Liver (tissue), 3 donors: ENCODE measurements around the gene COL1A2.

Experiments
- NR2F2 ChIP-seq: IDR thresholded peaks from 2 replicates; pipeline ENCODE4 v1.6.1; 2016; ENCODE audit warnings: antibody characterized with exemption
- TF ChIP-seq, protein P1 (sequence below): IDR thresholded peaks from 2 replicates; pipeline ENCODE4 v1.6.1; 2016; ENCODE audit warnings: antibody characterized with exemption
- TF ChIP-seq, protein P2 (sequence below): fragments of 150-350 bp; IDR thresholded peaks from 2 replicates; pipeline ENCODE4 v1.5.1; 2017; ENCODE audit warnings: improper control_type of control experiment, low read depth, low read length; ENCODE audit not compliant: missing input control
- donor health status: healthy.
- donor health status: healthy.

DNA sequence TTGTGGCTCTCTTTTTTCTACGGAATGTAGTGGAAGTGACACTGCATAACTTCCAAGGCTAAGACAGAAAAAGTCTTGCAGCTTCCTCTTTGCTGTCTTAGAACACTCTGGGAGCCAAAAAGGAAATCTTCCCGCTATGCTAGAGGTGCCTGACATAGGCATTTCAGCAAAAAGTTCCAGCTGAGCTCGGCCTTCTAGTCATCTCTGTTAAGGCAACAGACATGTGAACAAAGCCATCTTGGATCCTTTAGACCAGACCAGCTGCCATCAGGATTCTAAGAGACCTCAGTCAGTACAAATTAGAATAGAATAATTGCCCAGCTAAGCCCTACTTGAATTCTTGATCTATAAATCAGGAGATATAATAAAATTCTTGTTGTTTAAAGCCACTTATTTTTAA lies 16.3 kb upstream of the COL1A2 start:
- TF ChIP-seq, protein P1, sequence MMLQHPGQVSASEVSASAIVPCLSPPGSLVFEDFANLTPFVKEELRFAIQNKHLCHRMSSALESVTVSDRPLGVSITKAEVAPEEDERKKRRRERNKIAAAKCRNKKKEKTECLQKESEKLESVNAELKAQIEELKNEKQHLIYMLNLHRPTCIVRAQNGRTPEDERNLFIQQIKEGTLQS = no peak
- TF ChIP-seq, protein P2, sequence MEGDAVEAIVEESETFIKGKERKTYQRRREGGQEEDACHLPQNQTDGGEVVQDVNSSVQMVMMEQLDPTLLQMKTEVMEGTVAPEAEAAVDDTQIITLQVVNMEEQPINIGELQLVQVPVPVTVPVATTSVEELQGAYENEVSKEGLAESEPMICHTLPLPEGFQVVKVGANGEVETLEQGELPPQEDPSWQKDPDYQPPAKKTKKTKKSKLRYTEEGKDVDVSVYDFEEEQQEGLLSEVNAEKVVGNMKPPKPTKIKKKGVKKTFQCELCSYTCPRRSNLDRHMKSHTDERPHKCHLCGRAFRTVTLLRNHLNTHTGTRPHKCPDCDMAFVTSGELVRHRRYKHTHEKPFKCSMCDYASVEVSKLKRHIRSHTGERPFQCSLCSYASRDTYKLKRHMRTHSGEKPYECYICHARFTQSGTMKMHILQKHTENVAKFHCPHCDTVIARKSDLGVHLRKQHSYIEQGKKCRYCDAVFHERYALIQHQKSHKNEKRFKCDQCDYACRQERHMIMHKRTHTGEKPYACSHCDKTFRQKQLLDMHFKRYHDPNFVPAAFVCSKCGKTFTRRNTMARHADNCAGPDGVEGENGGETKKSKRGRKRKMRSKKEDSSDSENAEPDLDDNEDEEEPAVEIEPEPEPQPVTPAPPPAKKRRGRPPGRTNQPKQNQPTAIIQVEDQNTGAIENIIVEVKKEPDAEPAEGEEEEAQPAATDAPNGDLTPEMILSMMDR = no peak
- no peak for TF ChIP-seq NR2F2
